DND-41 (cell line): ENCODE measurements around the gene RAMP1.

Experiments used
- ATAC-seq: fragments of 200-7000 bp; cut with Tn5 transposase; 3 replicates; pipeline ENCODE4 v1.9.1; 2021; ENCODE audit warnings: low read depth; ENCODE audit not compliant: insufficient read depth
- DNase-seq: peaks from one replicate; pipeline ENCODE4 v3.0.0-alpha.2; 2020
- H2AFZ ChIP-seq: 2 replicates; pipeline ENCODE4 v1.6.0; 2012; ENCODE audit warnings: low read depth, low read length
- H3K27ac ChIP-seq: 2 replicates; pipeline ENCODE4 v1.5.1; 2012; ENCODE audit warnings: low read length, inconsistent platforms
- H3K27me3 ChIP-seq: fragments of 200-600 bp; sonication (generic); 2 replicates; pipeline ENCODE4 v1.6.0; 2012; ENCODE audit warnings: low read length, mild to moderate bottlenecking, inconsistent platforms; ENCODE audit not compliant: insufficient read depth, poor library complexity
- H3K36me3 ChIP-seq: 2 replicates; pipeline ENCODE4 v1.5.1; 2012; ENCODE audit warnings: low read length, inconsistent platforms; ENCODE audit not compliant: insufficient read depth
- H3K4me1 ChIP-seq: 2 replicates; pipeline ENCODE4 v1.5.1; 2012; ENCODE audit warnings: mild to moderate bottlenecking, low read length; ENCODE audit not compliant: insufficient read depth
- H3K4me2 ChIP-seq: 2 replicates; pipeline ENCODE4 v1.6.0; 2012; ENCODE audit warnings: mild to moderate bottlenecking, moderate library complexity, low read length, inconsistent platforms; ENCODE audit not compliant: insufficient read depth
- H3K4me3 ChIP-seq, 2 experiments: fragments of 200-600 bp in 1 of 2; shearing (Covaris generic) in 1 of 2; 2 replicates each; pipeline ENCODE4 v1.5.1; 2012 to 2016; ENCODE audit warnings: inconsistent platforms in 2 of 2, low read length in 2 of 2, mild to moderate bottlenecking in 2 of 2, low read depth in 1 of 2, moderate library complexity in 1 of 2
- H3K79me2 ChIP-seq: 2 replicates; pipeline ENCODE4 v1.6.0; 2012; ENCODE audit warnings: low read length, inconsistent platforms; ENCODE audit not compliant: insufficient read depth
- H3K9ac ChIP-seq: 2 replicates; pipeline ENCODE4 v1.6.0; 2012; ENCODE audit warnings: low read depth, mild to moderate bottlenecking, inconsistent platforms, low read length, moderate library complexity
- H3K9me3 ChIP-seq: 2 replicates; pipeline ENCODE4 v1.5.1; 2012; ENCODE audit warnings: low read length, moderate library complexity, mild to moderate bottlenecking, inconsistent platforms; ENCODE audit not compliant: insufficient read depth, severe bottlenecking
- H4K20me1 ChIP-seq: 2 replicates; pipeline ENCODE4 v1.6.0; 2012; ENCODE audit warnings: low read length; ENCODE audit not compliant: insufficient read depth
- CTCF ChIP-seq: IDR thresholded peaks from 2 replicates; pipeline ENCODE4 v1.5.1; 2012; ENCODE audit warnings: borderline replicate concordance, low read length, moderate library complexity, mild to moderate bottlenecking; ENCODE audit not compliant: poor library complexity, severe bottlenecking; ENCODE audit errors: extremely low read depth
- EZH2 ChIP-seq: IDR thresholded peaks from 3 replicates; pipeline ENCODE4 v1.6.1; 2012; ENCODE audit warnings: borderline replicate concordance, low read depth, mild to moderate bottlenecking, moderate library complexity, low read length, inconsistent platforms; ENCODE audit not compliant: severe bottlenecking

The RAMP1 gene

GRCh38 chr2:237873897-237874551, 14.6 kb downstream of the RAMP1 start:
- peaks cover 12% of the 10 kb centered on the region for H3K27me3 ChIP-seq
- H3K4me2 ChIP-seq: no peak overlapping the region
- ATAC-seq: 0 out of 3 replicates have a peak, but pooled peaks have one; percentile 10

DNA sequence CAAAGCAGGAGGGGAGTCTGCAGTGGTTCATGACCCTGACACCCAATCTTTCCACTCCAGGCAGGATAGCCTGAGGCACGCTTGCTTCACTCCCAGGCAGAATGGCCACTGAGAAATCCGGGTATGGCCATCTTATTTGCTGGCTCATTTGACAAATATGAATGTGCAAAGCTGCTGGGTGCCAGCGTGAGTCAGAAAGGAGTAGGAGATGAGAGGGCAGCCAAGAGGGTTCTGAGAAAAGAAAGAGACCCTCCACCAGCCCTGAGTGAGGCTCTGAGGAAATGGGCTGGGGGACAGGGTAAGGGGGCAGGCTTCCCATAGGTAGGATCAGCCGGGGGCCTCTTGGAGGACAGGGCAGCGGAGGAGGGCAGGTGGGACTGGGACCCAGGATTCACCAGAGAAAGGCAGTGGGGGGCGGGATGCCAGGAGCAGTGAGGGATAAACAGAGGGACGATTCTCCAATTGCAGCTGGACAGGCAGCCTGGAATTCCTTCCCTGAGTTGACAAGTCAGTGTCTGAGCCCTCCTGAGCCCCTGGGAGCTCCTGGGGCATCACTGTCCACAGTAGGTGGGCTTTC, 15.2 kb downstream of the RAMP1 start:
- no peak overlapping the region for H3K4me2 ChIP-seq
- no peak overlapping the region for H3K4me3 ChIP-seq
- peaks cover 7% of the 10 kb centered on the region for H3K27me3 ChIP-seq
- H4K20me1 ChIP-seq: no peaks in the 10 kb centered on the region
- H3K79me2 ChIP-seq: no peaks in the 10 kb centered on the region
- no peaks in the 10 kb centered on the region for H3K9me3 ChIP-seq
- no peak overlapping the region for H3K9ac ChIP-seq
- no peak for TF ChIP-seq CTCF
- TF ChIP-seq EZH2: no peak
- H3K27ac ChIP-seq: no peak overlapping the region
- ATAC-seq: no peak
- H2AFZ ChIP-seq: no peak overlapping the region
- no peaks in the 10 kb centered on the region for H3K36me3 ChIP-seq
- DNase-seq: no peak
- peaks cover 5% of the 10 kb centered on the region for H3K4me1 ChIP-seq

More at GRCh38 chr2:237873897-237874551, 14.6 kb downstream of the RAMP1 start:
- Histone ChIP-seq H4K20me1 (no peaks in the 10 kb centered on the region), H3K9me3 (no peaks in the 10 kb centered on the region), H3K79me2 (no peaks in the 10 kb centered on the region), H3K27ac (no peak overlapping the region), H3K36me3 (no peaks in the 10 kb centered on the region), H2AFZ (no peak overlapping the region), H3K4me3 (no peak overlapping the region), H3K4me1 (peaks cover 5% of the 10 kb centered on the region), H3K9ac (no peak overlapping the region)
- no peak for DNase-seq
- TF ChIP-seq EZH2 (no peak), CTCF (no peak)

DNA sequence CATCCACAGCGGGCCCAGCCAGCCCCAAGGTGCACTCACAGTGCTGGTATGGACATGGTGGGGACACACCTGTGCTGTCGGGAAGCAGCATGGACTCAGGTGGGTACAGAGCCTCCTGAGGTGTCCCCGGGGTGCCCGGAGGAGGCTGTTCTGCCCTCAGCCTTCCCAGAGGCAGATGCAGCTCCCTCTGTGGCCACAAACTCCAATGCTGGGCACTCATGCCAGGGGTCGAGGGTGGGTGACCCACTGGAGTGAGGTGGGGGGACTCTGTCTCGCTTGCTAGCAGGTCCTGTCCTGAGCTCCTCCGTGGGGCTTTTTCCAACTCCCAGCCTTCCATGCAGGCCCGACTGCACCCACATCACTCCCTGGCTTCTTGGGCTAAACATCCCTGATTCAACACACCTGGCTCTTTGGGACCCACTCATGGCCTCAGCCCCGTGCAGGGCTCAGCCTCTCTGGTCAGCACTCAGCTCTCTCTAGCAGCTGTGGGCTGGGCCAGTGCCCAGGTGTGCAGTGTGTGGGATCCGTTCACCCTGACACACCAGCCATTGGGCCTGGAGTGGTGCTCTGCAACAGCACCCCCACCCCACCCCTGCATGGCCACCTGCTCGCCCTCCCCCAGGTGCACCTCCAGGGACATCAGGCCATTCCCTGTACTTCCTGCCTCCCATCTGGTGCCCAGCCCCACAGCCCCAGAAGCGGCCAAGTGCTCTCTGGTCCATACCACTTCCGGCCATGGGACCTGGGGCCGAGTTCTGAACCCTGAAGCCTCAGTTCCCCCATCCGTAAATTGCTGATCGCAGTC, 16.0 kb downstream of the RAMP1 start:
- H3K4me3 ChIP-seq: no peak overlapping the region
- H3K9me3 ChIP-seq: no peaks in the 10 kb centered on the region
- H3K9ac ChIP-seq: no peak overlapping the region

More for the DNA sequence above, 16.0 kb downstream of the RAMP1 start:
- Histone ChIP-seq H3K4me1 (peaks cover 5% of the 10 kb centered on the region), H3K36me3 (no peaks in the 10 kb centered on the region), H3K79me2 (no peaks in the 10 kb centered on the region), H2AFZ (no peak overlapping the region), H4K20me1 (no peaks in the 10 kb centered on the region), H3K27me3 (peaks cover 4% of the 10 kb centered on the region), H3K27ac (no peak overlapping the region), H3K4me2 (no peak overlapping the region)
- no peak for DNase-seq
- no peak for ATAC-seq
- TF ChIP-seq CTCF: no peak
- no peak for TF ChIP-seq EZH2
